Karpas-422 (cell line): ENCODE measurements around the gene MATN3. TPM values are rescaled to one million over a fixed set of nuclear protein-coding genes. Genes with fewer than 3 reads are reported as not detected.
A peak's percentile ranks its signal among the peaks of the same experiment; 100 is the strongest.

Experiments used
- DNase-seq: peaks from one replicate; pipeline ENCODE4 v3.0.0-alpha.2; 2015
- H2AFZ ChIP-seq: fragments of 200-600 bp; sonication (generic); 2 replicates; pipeline ENCODE4 v1.6.1; 2014; ENCODE audit warnings: antibody characterized with exemption, low read length, mixed read lengths
- H3K27ac ChIP-seq: fragments of 200-600 bp; sonication (generic); 2 replicates; pipeline ENCODE4 v1.5.1; 2014; ENCODE audit warnings: mild to moderate bottlenecking, low read length, moderate library complexity
- H3K27me3 ChIP-seq: fragments of 200-600 bp; sonication (generic); 2 replicates; pipeline ENCODE4 v1.6.1; 2014; ENCODE audit warnings: low read length, mixed read lengths
- H3K36me3 ChIP-seq: fragments of 200-600 bp; sonication (generic); 2 replicates; pipeline ENCODE4 v1.6.1; 2014; ENCODE audit warnings: low read length, mixed read lengths; ENCODE audit not compliant: insufficient read depth
- H3K4me1 ChIP-seq: fragments of 200-600 bp; sonication (generic); 2 replicates; pipeline ENCODE4 v1.6.1; 2014; ENCODE audit warnings: mild to moderate bottlenecking, low read length, mixed read lengths
- H3K4me2 ChIP-seq: fragments of 200-600 bp; sonication (generic); 2 replicates; pipeline ENCODE4 v1.6.1; 2014; ENCODE audit warnings: low read length, low read depth, mild to moderate bottlenecking; ENCODE audit not compliant: poor library complexity, severe bottlenecking
- H3K4me3 ChIP-seq: fragments of 200-600 bp; sonication (generic); 2 replicates; pipeline ENCODE4 v1.5.1; 2014; ENCODE audit warnings: mild to moderate bottlenecking, antibody characterized with exemption, low read length, mixed read lengths
- H3K79me2 ChIP-seq: fragments of 200-600 bp; sonication (generic); 2 replicates; pipeline ENCODE4 v1.6.1; 2014; ENCODE audit warnings: mild to moderate bottlenecking, low read length, mixed read lengths
- H3K9ac ChIP-seq: fragments of 200-600 bp; sonication (generic); 2 replicates; pipeline ENCODE4 v1.6.0; 2014; ENCODE audit warnings: low read length
- H3K9me2 ChIP-seq: fragments of 200-600 bp; sonication (generic), shearing (Covaris generic); replicated peaks from 2 replicates; pipeline ENCODE4 v1.6.0; 2014; ENCODE audit warnings: mild to moderate bottlenecking, low read length, moderate library complexity; ENCODE audit not compliant: insufficient read depth
- H3K9me3 ChIP-seq: fragments of 300-700, 200-600 bp; sonication (generic); 2 replicates; pipeline ENCODE4 v1.6.1; 2014; ENCODE audit warnings: low read length, mixed read lengths
- H4K20me1 ChIP-seq: fragments of 200-600 bp; sonication (generic); 2 replicates; pipeline ENCODE4 v1.6.1; 2014; ENCODE audit warnings: mild to moderate bottlenecking, antibody characterized with exemption, low read length, low read depth; ENCODE audit not compliant: insufficient read depth
- total RNA-seq: library from RNA; depleted of rRNA; stranded (reverse); fragments of >200 nt; shearing (Covaris generic); gene quantifications from 2 replicates; pipeline ENCODE4 v1.2.3, GENCODE V29; 2014; ENCODE audit warnings: low replicate concordance

The MATN3 gene
- total RNA-seq, 1 experiment from 2014 or later, result not detected

DNA sequence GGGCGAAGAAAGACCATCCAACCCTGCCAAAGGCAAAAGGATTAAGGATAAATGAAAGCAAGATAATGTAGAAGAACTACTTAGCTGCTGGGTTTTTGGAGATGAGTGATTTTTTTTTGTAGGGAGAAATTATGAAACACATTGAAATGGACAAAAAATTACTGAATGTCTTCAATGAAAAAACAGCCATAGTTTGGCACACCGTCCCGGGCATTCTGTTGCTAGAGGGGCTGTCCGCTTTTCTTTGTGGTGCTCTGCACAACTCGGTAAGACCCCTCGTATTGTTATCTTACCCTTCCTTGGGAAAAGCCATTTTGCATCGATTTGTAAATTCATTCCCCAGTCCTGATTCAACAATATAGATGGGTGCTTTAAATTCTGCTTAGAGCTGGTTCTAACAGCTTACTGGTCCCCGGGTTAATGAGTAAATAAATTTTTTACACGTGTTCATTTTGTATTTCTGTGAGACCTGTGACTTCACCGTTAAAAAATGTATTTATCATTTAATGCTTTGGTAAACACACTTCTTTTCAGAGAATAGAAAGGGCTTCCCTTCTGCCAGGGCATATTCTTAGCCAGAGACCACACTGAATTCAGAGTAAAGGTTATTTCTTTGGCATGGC, 39.9 kb upstream of the MATN3 start:
- Histone ChIP-seq H3K36me3 (no peaks in the 10 kb centered on the region), H3K9me2 (no peaks in the 10 kb centered on the region), H2AFZ (peak overlapping the region; percentile 44), H4K20me1 (0 out of 2 replicates have a peak, but pooled peaks cover 4% of the 10 kb centered on the region), H3K9ac (peak overlapping the region; percentile 73), H3K4me1 (peaks cover 31% of the 10 kb centered on the region), H3K27me3 (no peaks in the 10 kb centered on the region), H3K4me2 (peak overlapping the region; percentile 86), H3K9me3 (no peaks in the 10 kb centered on the region), H3K79me2 (peaks cover 39% of the 10 kb centered on the region), H3K4me3 (peak overlapping the region; percentile 87), H3K27ac (0 out of 2 replicates have a peak overlapping the region, but pooled peaks have one; percentile 59)
- no peak for DNase-seq

DNA sequence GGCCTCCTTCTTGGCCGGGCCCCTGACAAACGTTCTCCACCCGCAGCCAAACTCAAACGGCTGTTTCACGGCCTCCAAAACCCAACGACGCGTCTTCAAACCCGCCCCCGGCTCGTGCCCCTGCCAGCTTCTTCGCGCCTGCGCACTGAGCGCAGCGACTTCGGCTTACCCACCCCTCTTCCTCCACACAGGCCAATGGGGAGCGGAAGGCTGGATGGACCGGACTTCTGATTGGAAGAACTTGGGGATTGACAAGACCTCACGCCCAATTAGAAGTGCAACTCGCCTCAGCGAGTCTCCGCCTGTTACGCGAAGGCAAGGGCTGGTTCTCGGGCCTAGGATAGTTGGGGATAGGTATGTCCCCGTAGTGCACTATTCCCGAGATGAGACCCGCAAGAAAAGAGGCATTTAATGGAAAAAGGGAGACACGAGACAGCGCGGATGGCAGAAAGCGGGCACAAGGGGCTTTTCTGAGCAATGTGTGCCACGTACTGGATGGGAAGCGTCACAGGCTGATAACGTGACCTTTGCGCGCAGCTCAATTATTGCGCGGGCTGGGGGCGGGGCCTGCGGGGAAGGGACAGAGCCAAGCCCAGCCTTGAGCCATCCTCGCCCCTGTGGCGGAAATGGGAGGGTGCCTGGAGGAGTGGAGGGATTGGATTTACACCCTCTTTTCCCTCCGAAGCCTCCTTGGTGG, 39.2 kb upstream of the MATN3 start, which contains the start of gene LAPTM4A:
LAPTM4A (minus strand) TSS at position 97 of the 697 bp plus-strand sequence. CDS start 108 bp downstream, outside the sequence.
- peaks cover 44% of the 10 kb centered on the region for H3K79me2 ChIP-seq
- H3K4me3 ChIP-seq, result peak within 1 kb of the TSS; percentile 87
- peak within 1 kb of the TSS; percentile 85 for H3K27ac ChIP-seq

DNA sequence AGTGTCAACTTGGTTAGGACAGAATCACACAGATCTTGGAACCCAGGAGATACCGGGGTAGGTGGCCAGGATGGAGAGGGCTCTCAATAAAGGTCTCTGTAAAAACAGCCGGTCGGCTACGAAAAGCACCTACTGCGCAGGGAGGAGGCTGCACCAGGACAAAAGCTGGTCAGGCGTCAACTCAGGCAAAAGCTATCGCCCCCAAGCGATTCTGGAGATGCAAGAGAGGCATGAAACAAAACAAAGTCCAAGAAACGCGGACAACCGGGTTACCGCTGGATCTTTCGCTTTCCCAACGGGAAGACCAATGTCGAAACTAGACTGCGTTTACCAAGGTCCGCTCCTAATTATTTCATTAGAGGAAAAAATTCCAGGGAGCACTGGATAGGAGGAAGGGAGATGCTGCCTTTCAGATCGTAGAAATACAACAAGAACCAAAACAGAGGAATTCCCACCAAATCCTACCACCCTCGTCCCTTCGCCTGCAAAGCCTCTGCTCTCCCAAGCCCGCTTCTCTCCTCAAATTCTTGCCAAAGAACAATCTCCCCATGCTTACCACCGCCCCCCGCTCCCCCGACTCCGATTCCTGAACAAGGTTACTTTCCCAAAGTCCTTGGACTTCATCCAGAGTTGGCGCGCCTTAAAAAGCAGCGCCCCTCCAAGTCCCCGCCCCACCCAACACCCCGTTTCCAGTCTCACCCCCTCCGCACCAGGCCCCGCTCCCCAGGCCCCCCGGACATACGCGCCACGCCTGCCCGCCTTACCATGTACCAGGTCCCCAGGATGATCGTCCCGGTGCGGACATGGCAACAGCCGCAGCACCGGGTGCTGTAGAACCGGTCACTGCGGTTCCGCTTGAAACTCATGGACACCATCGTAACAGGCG, 38.4 kb upstream of the MATN3 start:
- 0 out of 2 replicates have a peak, but pooled peaks cover 4% of the 10 kb centered on the region for H4K20me1 ChIP-seq
- no peaks in the 10 kb centered on the region for H3K36me3 ChIP-seq
- H3K9me3 ChIP-seq, result no peaks in the 10 kb centered on the region
- peak overlapping the region; percentile 86 for H3K4me2 ChIP-seq
- DNase-seq, result peak; percentile 74
- peak overlapping the region; percentile 87 for H3K4me3 ChIP-seq
- peak overlapping the region; percentile 85 for H3K27ac ChIP-seq
- no peaks in the 10 kb centered on the region for H3K27me3 ChIP-seq
- no peaks in the 10 kb centered on the region for H3K9me2 ChIP-seq
- peaks cover 51% of the 10 kb centered on the region for H3K79me2 ChIP-seq
- H2AFZ ChIP-seq, result no peak overlapping the region; the same call in 1 of the 2 replicates
- peaks cover 31% of the 10 kb centered on the region for H3K4me1 ChIP-seq
- peak overlapping the region; percentile 85 for H3K9ac ChIP-seq

More for the DNA sequence above, 39.2 kb upstream of the MATN3 start, which contains the start of gene LAPTM4A:
- Histone ChIP-seq H3K9me3 (no peaks in the 10 kb centered on the region), H4K20me1 (0 out of 2 replicates have a peak, but pooled peaks cover 4% of the 10 kb centered on the region), H3K9ac (peak within 1 kb of the TSS; percentile 85), H3K4me2 (peak within 1 kb of the TSS; percentile 86), H3K4me1 (peaks cover 31% of the 10 kb centered on the region), H3K36me3 (no peaks in the 10 kb centered on the region), H2AFZ (peak within 1 kb of the TSS; percentile 75), H3K9me2 (no peaks in the 10 kb centered on the region), H3K27me3 (no peaks in the 10 kb centered on the region)
- peak; percentile 100 for DNase-seq

DNA sequence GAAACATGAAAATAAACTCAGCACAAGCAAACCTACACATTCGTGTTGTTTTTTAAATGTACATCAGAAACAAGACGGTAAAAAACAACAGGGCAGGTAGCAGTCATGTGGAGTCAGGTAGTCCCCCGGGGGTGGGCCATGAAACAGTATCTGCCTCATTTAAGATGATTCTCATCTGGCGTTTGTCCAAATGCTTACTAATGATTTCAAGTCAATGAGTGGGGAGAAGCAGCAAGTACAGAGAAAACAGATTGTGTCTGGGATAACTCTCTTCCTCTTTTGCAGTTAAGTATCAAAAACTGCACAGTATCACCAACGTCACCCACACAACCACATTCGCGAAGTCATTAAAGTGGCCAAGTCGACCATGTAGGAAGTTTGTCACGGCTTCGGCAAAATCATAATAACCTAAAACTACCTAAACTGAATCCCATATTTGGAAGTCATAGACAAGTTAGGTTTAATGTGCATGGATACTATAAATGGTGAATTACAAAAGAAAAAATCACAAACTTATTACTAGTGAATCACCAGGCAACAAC, 37.7 kb upstream of the MATN3 start:
- H2AFZ ChIP-seq, result no peak overlapping the region
- H3K27me3 ChIP-seq, result no peaks in the 10 kb centered on the region
- peak overlapping the region; percentile 85 for H3K27ac ChIP-seq
- H3K36me3 ChIP-seq, result no peaks in the 10 kb centered on the region
- H3K4me3 ChIP-seq, result peak overlapping the region; percentile 87
- no peaks in the 10 kb centered on the region for H3K9me3 ChIP-seq
- H3K4me1 ChIP-seq, result peaks cover 31% of the 10 kb centered on the region
- peak; percentile 86 for DNase-seq
- peaks cover 58% of the 10 kb centered on the region for H3K79me2 ChIP-seq
- peak overlapping the region; percentile 85 for H3K9ac ChIP-seq
- no peaks in the 10 kb centered on the region for H3K9me2 ChIP-seq
- 0 out of 2 replicates have a peak, but pooled peaks cover 4% of the 10 kb centered on the region for H4K20me1 ChIP-seq
- peak overlapping the region; percentile 86 for H3K4me2 ChIP-seq

DNA sequence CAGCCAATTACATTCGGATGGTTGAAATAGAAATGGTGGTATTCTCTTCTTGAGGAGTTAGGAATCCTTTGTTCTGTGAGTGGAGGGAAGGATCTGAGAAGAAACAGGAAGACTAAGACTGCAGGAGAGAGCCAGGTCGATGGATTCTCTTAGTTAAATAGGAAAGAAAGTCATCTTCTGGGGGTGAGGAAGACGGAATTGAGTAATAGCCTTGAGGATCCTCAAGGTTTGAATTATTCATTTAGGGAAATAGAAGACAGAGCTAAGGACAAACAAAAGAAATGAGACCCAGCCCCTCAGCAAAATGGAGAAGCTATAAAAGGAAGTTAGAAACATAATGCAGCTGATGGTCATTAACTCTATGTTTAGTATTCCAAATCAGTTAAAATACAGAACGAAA, 37.2 kb upstream of the MATN3 start:
- Histone ChIP-seq H3K27me3 (no peaks in the 10 kb centered on the region), H2AFZ (no peak overlapping the region)
- DNase-seq, result peak; percentile 69

DNA sequence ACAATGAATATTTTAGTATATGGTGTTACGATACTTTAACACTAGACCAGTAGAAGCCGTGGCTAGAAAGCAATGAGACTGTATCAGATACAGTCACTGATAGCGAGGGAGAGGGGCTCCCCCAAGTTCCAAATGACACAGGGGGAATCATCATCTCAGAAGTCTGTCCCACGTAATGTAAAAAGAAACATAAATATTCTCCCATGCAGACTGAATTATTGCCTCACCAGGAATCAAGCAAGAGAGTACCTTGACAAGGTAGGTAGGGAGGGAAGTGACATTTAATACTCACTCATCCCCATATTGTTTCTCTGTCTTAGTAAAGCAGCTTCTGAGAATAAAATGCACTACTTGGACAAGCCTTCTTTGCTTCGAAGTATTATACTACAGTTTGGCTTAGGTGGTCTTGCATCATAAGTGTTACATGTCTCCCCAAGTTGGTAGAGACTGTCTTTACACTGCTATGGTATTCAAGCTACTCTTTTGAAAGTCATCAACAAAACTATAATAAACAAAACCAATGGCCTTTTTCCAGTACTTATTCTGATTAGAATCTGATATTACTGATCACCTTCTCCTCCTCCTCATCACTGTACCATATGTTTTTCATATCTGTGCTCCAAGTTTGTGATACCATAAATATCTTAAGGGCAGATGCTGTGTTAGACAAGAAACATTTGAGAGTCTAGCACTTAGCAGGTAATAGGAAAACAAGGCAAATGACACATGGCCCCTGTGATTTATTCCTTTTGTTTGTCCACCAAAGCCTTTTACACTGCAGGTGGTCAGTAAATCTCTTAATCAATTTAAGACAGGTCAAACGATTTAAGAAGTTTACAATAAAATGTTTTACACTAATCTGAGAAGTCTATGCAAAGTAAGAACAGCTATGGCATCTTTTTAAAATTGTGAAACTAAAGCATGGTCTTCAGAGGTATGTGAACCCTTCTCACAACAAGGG, 36.3 kb upstream of the MATN3 start:
- H3K27ac ChIP-seq, result peak overlapping the region; percentile 85
- DNase-seq, result no peak
- H3K4me3 ChIP-seq, result peak overlapping the region; percentile 87
- H3K4me1 ChIP-seq, result peaks cover 31% of the 10 kb centered on the region
- peaks cover 9% of the 10 kb centered on the region; the same call in 1 of the 2 replicates for H4K20me1 ChIP-seq
- H3K9me2 ChIP-seq, result no peaks in the 10 kb centered on the region
- peaks cover 5% of the 10 kb centered on the region; the same call in 1 of the 2 replicates for H3K36me3 ChIP-seq
- peaks cover 72% of the 10 kb centered on the region for H3K79me2 ChIP-seq
- H3K9me3 ChIP-seq, result no peaks in the 10 kb centered on the region
- no peak overlapping the region for H2AFZ ChIP-seq
- H3K27me3 ChIP-seq, result no peaks in the 10 kb centered on the region
- H3K4me2 ChIP-seq, result peak overlapping the region; percentile 86
- peak overlapping the region; percentile 85 for H3K9ac ChIP-seq

More for the DNA sequence above, 37.2 kb upstream of the MATN3 start:
- Histone ChIP-seq H3K27ac (peak overlapping the region; percentile 85), H3K4me2 (peak overlapping the region; percentile 86), H3K9me2 (no peaks in the 10 kb centered on the region), H3K79me2 (peaks cover 63% of the 10 kb centered on the region), H3K9ac (peak overlapping the region; percentile 85), H3K4me3 (peak overlapping the region; percentile 87), H3K36me3 (no peaks in the 10 kb centered on the region), H4K20me1 (0 out of 2 replicates have a peak, but pooled peaks cover 4% of the 10 kb centered on the region), H3K9me3 (no peaks in the 10 kb centered on the region), H3K4me1 (peaks cover 31% of the 10 kb centered on the region)
